H1 (cell line): ENCODE measurements around the gene FXN. TPM values are rescaled to one million over a fixed set of nuclear protein-coding genes. Genes with fewer than 3 reads are reported as not detected.

Experiments used
- polyA plus RNA-seq, 7 experiments: library from polyadenylated mRNA; depleted of rRNA in 3 of 7; stranded (reverse) in 5 of 7; unstranded in 2 of 7; fragments of >200 nt in 5 of 7; fragments of 200-250 nt in 2 of 7; gene quantifications; 1 replicate in 5 of 7; 2 replicates in 1 of 7; 4 replicates in 1 of 7; pipeline versions ENCODE4 v1.2.1 to v1.2.3, GENCODE V29; 2011 to 2013; ENCODE audit warnings: missing spikeins in 2 of 7, mixed read lengths in 2 of 7
- total RNA-seq: library from RNA; stranded (reverse); fragmentation: NEBNext Ultra II Directional; extraction: Animal tissue kit (Norgen Biotek cat#: 25700); gene quantifications from 2 replicates; pipeline ENCODE4 v1.2.1, GENCODE V29; 2021
- TF ChIP-seq, protein P1 (sequence below): fragments of 300-600 bp; sonication (generic); IDR thresholded peaks from 2 replicates; pipeline ENCODE4 v1.7.1; 2012; ENCODE audit warnings: low read length, moderate library complexity, mild to moderate bottlenecking, inconsistent platforms; ENCODE audit not compliant: insufficient replicate concordance

The FXN gene
- total and polyA plus RNA-seq, 2 of the 8 experiments (the other 6 are each of a cell fraction or from before 2014, with no cell fraction given) = 34.2 to 37.5 TPM

DNA sequence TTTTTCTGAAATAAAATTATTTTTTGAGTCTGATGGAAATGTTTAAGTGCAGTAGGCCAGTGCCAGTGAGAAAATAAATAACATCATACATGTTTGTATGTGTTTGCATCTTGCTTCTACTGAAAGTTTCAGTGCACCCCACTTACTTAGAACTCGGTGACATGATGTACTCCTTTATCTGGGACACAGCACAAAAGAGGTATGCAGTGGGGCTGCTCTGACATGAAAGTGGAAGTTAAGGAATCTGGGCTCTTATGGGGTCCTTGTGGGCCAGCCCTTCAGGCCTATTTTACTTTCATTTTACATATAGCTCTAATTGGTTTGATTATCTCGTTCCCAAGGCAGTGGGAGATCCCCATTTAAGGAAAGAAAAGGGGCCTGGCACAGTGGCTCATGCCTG, 39.2 kb downstream of the FXN start (continued):
- TF ChIP-seq, protein P1, sequence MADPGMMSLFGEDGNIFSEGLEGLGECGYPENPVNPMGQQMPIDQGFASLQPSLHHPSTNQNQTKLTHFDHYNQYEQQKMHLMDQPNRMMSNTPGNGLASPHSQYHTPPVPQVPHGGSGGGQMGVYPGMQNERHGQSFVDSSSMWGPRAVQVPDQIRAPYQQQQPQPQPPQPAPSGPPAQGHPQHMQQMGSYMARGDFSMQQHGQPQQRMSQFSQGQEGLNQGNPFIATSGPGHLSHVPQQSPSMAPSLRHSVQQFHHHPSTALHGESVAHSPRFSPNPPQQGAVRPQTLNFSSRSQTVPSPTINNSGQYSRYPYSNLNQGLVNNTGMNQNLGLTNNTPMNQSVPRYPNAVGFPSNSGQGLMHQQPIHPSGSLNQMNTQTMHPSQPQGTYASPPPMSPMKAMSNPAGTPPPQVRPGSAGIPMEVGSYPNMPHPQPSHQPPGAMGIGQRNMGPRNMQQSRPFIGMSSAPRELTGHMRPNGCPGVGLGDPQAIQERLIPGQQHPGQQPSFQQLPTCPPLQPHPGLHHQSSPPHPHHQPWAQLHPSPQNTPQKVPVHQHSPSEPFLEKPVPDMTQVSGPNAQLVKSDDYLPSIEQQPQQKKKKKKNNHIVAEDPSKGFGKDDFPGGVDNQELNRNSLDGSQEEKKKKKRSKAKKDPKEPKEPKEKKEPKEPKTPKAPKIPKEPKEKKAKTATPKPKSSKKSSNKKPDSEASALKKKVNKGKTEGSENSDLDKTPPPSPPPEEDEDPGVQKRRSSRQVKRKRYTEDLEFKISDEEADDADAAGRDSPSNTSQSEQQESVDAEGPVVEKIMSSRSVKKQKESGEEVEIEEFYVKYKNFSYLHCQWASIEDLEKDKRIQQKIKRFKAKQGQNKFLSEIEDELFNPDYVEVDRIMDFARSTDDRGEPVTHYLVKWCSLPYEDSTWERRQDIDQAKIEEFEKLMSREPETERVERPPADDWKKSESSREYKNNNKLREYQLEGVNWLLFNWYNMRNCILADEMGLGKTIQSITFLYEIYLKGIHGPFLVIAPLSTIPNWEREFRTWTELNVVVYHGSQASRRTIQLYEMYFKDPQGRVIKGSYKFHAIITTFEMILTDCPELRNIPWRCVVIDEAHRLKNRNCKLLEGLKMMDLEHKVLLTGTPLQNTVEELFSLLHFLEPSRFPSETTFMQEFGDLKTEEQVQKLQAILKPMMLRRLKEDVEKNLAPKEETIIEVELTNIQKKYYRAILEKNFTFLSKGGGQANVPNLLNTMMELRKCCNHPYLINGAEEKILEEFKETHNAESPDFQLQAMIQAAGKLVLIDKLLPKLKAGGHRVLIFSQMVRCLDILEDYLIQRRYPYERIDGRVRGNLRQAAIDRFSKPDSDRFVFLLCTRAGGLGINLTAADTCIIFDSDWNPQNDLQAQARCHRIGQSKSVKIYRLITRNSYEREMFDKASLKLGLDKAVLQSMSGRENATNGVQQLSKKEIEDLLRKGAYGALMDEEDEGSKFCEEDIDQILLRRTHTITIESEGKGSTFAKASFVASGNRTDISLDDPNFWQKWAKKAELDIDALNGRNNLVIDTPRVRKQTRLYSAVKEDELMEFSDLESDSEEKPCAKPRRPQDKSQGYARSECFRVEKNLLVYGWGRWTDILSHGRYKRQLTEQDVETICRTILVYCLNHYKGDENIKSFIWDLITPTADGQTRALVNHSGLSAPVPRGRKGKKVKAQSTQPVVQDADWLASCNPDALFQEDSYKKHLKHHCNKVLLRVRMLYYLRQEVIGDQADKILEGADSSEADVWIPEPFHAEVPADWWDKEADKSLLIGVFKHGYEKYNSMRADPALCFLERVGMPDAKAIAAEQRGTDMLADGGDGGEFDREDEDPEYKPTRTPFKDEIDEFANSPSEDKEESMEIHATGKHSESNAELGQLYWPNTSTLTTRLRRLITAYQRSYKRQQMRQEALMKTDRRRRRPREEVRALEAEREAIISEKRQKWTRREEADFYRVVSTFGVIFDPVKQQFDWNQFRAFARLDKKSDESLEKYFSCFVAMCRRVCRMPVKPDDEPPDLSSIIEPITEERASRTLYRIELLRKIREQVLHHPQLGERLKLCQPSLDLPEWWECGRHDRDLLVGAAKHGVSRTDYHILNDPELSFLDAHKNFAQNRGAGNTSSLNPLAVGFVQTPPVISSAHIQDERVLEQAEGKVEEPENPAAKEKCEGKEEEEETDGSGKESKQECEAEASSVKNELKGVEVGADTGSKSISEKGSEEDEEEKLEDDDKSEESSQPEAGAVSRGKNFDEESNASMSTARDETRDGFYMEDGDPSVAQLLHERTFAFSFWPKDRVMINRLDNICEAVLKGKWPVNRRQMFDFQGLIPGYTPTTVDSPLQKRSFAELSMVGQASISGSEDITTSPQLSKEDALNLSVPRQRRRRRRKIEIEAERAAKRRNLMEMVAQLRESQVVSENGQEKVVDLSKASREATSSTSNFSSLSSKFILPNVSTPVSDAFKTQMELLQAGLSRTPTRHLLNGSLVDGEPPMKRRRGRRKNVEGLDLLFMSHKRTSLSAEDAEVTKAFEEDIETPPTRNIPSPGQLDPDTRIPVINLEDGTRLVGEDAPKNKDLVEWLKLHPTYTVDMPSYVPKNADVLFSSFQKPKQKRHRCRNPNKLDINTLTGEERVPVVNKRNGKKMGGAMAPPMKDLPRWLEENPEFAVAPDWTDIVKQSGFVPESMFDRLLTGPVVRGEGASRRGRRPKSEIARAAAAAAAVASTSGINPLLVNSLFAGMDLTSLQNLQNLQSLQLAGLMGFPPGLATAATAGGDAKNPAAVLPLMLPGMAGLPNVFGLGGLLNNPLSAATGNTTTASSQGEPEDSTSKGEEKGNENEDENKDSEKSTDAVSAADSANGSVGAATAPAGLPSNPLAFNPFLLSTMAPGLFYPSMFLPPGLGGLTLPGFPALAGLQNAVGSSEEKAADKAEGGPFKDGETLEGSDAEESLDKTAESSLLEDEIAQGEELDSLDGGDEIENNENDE = no peak
